GM19455 (cell line): ENCODE results near the gene LMO2.
"Not testable (repeated sequence)": the region's sequence is repeated elsewhere in the genome, so short reads cannot be mapped to it uniquely, and the experiment has no call there.

Experiments
- ATAC-seq: cut with Tn5 transposase; IDR thresholded peaks from one replicate; pipeline ENCODE4 v1.9.1; 2021; ENCODE audit not compliant: unreplicated experiment

The LMO2 gene

GRCh38 chr11:33863418-33864172 is 28.3 kb downstream of the LMO2 start:
- ATAC-seq = no peak

GRCh38 chr11:33861941-33862589 is 29.8 kb downstream of the LMO2 start:
- no peak for ATAC-seq

DNA sequence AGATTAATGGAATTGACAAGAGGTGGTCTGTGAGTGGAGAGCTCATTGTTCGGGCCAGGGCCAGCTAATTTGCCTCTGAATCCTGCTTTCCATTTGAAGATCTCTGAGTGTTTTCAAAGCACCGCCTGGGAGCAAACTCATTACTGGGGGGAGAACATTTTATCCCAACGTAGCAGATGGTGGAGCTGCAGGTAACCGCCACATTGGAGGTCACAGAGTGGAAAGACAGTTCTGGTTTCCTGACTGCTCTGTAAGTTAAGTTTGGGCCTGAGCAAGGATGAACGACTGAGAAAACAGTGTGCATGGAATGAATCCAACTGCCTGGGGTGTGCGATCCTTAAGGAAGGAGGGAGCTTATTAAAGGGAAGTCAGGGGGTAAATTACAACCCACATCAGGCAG is 30.5 kb downstream of the LMO2 start:
- ATAC-seq = no peak

- ATAC-seq = no peak
These were observed 30.9 kb downstream of the LMO2 start for GRCh38 chr11:33860926-33861325.

GRCh38 chr11:33859306-33859705 is 32.6 kb downstream of the LMO2 start:
- no peak for ATAC-seq

DNA sequence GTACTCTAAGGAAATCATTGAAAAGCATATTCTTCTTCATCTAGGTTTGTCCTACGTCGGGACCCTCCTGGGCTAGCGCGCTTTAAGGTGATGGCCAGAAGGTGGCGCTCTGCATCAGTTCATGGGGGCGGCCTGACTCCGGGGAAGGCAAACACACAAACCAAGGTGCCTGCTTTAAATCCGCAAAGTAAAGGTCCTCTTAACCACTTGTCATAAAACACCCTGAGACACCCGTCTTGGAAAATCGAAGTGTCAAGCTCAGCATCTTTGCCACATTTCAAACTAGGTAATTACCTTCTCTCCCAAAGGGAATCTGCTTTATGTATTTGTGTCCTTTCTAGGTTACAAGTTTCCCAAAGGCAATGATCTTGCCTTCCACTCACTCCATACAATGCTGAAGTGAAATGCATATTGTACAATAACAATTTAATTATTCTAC is 33.9 kb downstream of the LMO2 start:
- no peak for ATAC-seq

DNA sequence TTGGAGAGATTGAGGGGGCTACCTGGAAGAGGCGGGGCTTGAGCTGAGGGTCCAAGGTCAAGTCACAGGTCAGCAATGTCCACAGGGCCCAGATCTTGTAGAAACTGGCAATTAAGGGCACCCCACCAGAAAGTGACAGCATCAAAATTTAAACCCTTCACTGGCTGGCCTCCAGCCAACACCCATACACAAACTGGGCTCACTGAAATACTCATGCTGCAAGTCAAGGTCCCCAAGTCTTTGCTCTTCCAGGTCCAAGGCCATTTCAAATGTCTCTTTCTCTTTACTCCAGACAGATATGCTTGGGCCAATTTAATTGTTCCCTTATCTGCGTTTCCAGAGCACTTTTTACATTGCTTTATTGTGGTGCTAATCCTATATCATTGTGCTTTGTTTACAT is 36.4 kb downstream of the LMO2 start:
- no peak for ATAC-seq

GRCh38 chr11:33848717-33849390 is 43.0 kb downstream of the LMO2 start:
- ATAC-seq = no peak

DNA sequence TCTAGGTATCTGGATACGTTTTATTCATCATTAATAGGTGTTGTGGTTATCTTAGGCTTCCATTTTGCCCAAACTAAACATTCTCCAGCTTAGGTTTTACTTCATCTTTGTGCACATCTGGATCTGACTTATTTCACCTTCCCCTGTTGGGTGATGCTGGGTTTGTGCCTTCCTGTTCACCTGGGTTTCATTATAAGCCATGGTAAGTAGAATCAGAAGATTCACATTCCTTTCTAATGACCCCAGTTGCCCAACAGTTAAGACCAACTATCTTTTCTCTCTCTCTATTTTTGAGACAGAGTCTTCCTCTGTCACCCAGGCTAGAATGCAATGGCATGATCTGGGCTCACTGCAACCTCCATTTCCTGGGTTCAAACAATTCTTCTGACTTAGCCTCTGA is 44.6 kb downstream of the LMO2 start:
- ATAC-seq = no peak

- ATAC-seq = no peak
These were observed 47.6 kb downstream of the LMO2 start for GRCh38 chr11:33844236-33844635.

GRCh38 chr11:33843018-33843417 is 48.9 kb downstream of the LMO2 start:
- no peak for ATAC-seq

- ATAC-seq = no peak
These were observed 49.5 kb downstream of the LMO2 start for GRCh38 chr11:33842236-33842915.

GRCh38 chr11:33838234-33838633 is 53.6 kb downstream of the LMO2 start:
- ATAC-seq = not testable (repeated sequence)

DNA sequence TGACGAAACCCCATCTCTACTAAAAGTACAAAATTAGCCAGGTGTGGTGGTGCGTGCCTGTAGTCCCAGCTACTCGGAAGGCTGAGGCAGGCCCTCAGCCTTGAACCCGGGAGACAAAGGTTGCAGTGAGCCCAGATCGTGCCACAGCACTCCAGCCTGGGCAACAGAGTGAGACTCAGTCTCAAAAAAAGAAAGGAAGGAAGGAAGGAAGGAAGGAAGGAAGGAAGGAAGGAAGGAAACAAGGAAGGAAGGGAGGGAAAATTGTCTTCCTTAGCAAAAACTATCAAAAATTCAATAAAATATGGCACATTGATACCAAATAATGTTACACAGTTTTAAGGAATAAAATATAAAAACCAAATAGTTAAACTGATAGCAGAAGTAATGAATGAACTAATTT is 54.5 kb downstream of the LMO2 start:
- not testable (repeated sequence) for ATAC-seq

- no peak for ATAC-seq
These were observed 56.6 kb downstream of the LMO2 start for GRCh38 chr11:33835143-33835878.

GRCh38 chr11:33832676-33833075 is 59.2 kb downstream of the LMO2 start:
- no peak for ATAC-seq

GRCh38 chr11:33830903-33831648 is 60.8 kb downstream of the LMO2 start:
- ATAC-seq = no peak

GRCh38 chr11:33829430-33830141 is 62.3 kb downstream of the LMO2 start:
- ATAC-seq = no peak

DNA sequence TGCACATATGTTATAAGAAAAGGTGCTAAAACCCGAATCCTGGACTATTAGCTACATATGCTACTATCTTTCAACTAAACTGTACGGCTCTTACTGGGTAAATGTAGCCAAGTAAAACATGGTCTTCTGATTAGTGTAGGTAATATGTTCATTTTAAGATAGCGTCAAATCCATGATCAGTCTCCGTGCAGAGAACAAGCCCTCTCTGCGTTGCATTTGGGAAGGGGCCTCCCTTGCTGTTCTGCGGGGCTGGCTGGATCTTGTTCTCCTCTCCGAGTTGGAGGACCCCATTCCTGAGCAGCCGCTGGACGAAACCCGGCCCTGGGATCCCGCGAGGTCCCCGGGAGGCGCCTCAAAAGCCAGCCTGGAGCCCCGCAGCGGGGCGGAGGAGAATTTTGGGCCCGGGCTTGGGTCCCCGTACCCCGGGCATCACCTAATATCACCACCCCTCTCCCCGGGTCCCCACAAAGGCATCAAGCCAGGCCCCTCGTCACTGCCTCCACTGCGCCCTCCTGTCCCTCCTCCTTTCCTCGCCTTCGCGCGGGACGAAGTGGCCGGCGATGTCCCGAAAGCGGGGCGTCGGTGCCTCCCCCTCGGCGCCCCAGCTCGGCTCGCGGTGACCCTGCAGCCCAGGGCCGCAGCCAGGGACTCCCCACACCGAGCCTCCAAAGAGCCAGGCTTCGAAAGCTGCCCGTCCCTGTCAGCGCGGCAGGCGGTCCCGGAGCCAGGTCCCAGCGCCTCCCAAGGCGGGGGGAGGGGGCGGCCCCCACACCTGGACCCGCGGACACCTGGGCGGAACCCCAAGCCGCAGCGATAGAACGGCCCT is 63.1 kb downstream of the LMO2 start:
- no peak for ATAC-seq
